IgD-negative memory B cell (primary cell): ENCODE results near the gene PCDH9. TPM values are rescaled to one million over a fixed set of nuclear protein-coding genes. Genes with fewer than 3 reads are reported as not detected.

Experiments
- H3K27ac Mint-ChIP-seq, 3 donors: one replicate each; pipeline ENCODE4 v1.8.0; 2020 to 2022; ENCODE audit warnings: mild to moderate bottlenecking in 3 of 3, mixed read lengths in 3 of 3, moderate library complexity in 1 of 3
- H3K27me3 Mint-ChIP-seq: one replicate; pipeline ENCODE4 v1.8.0; 2021; ENCODE audit warnings: mixed read lengths
- H3K36me3 Mint-ChIP-seq: one replicate; pipeline ENCODE4 v1.8.0; 2020; ENCODE audit warnings: mild to moderate bottlenecking, mixed read lengths
- H3K4me1 Mint-ChIP-seq, 3 donors: one replicate each; pipeline ENCODE4 v1.8.0; 2020 to 2022; ENCODE audit warnings: mixed read lengths in 3 of 3, mild to moderate bottlenecking in 1 of 3
- H3K4me3 Mint-ChIP-seq, 4 donors: one replicate each; pipeline ENCODE4 v1.8.0; 2020 to 2022; ENCODE audit warnings: mild to moderate bottlenecking in 4 of 4, mixed read lengths in 4 of 4, moderate library complexity in 3 of 4
- H3K9me3 Mint-ChIP-seq, 3 donors: one replicate each; pipeline ENCODE4 v1.8.0; 2020 to 2021; ENCODE audit warnings: mixed read lengths in 3 of 3, mild to moderate bottlenecking in 1 of 3
- polyA plus RNA-seq: library from polyadenylated mRNA; unstranded; fragments of 300-500 nt; fragmentation: Illumina TruSeq; gene quantifications from one replicate; pipeline ENCODE4 v1.2.3, GENCODE V29; 2021

The PCDH9 gene
- polyA plus RNA-seq, 1 donor from 2014 or later = 2.3 TPM

GRCh38 chr13:66344805-66345517 is 885.2 kb downstream of the PCDH9 start:
- Mint-ChIP-seq H3K4me1 (no peaks in the 10 kb centered on the region), H3K27ac (no peak overlapping the region), H3K36me3 (no peaks in the 10 kb centered on the region), H3K4me3 (no peak overlapping the region), H3K9me3 (peaks cover 0 to 6% (median 0%) of the 10 kb centered on the region in 3 donors), H3K27me3 (no peaks in the 10 kb centered on the region)

GRCh38 chr13:66343224-66343828 is 886.8 kb downstream of the PCDH9 start:
- Mint-ChIP-seq H3K4me3 (no peak overlapping the region), H3K36me3 (no peaks in the 10 kb centered on the region), H3K27me3 (no peaks in the 10 kb centered on the region), H3K4me1 (no peaks in the 10 kb centered on the region), H3K27ac (no peak overlapping the region), H3K9me3 (peaks cover 0 to 4% (median 0%) of the 10 kb centered on the region in 3 donors)

- H3K27me3 Mint-ChIP-seq = no peaks in the 10 kb centered on the region
- H3K36me3 Mint-ChIP-seq = no peaks in the 10 kb centered on the region
- peaks cover 0 to 2% (median 0%) of the 10 kb centered on the region in 3 donors for H3K9me3 Mint-ChIP-seq
- no peak overlapping the region for H3K27ac Mint-ChIP-seq
- no peak overlapping the region for H3K4me3 Mint-ChIP-seq
- no peaks in the 10 kb centered on the region for H3K4me1 Mint-ChIP-seq
Observed at GRCh38 chr13:66341635-66342377, 888.3 kb downstream of the PCDH9 start.

- H3K36me3 Mint-ChIP-seq = no peaks in the 10 kb centered on the region
- no peaks in the 10 kb centered on the region for H3K4me1 Mint-ChIP-seq
- H3K27ac Mint-ChIP-seq = no peak overlapping the region
- no peaks in the 10 kb centered on the region for H3K27me3 Mint-ChIP-seq
- no peak overlapping the region for H3K4me3 Mint-ChIP-seq
- H3K9me3 Mint-ChIP-seq = peaks cover 0 to 2% (median 0%) of the 10 kb centered on the region in 3 donors
Observed at GRCh38 chr13:66339214-66339613, 890.9 kb downstream of the PCDH9 start.

- Mint-ChIP-seq H3K36me3 (no peaks in the 10 kb centered on the region), H3K4me3 (no peak overlapping the region), H3K27me3 (no peaks in the 10 kb centered on the region), H3K4me1 (no peaks in the 10 kb centered on the region), H3K27ac (no peak overlapping the region), H3K9me3 (peaks cover 0 to 2% (median 0%) of the 10 kb centered on the region in 3 donors)
Observed at GRCh38 chr13:66338542-66338941, 891.6 kb downstream of the PCDH9 start.

DNA sequence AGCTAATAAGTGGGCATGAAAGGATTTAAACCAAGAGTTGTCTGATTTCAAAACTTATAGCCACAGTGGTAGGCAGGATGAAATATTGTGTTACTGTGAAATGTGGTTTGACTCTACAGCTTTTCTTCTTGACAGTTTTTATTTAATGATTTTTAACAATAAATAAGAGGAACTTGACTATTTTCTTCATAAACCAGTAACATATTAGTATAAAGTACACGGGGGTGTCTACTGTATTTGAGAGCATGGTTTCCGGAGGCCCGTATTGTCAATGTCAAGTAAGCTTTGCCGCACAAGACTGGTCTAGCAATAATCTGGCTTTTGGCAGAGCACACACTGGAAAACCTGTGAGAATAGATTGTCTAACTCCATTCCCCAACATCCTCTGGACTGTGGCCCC is 894.5 kb downstream of the PCDH9 start:
- Mint-ChIP-seq H3K27ac (no peak overlapping the region), H3K27me3 (no peaks in the 10 kb centered on the region), H3K4me1 (no peaks in the 10 kb centered on the region), H3K36me3 (no peaks in the 10 kb centered on the region), H3K9me3 (no peaks in the 10 kb centered on the region), H3K4me3 (no peak overlapping the region)

DNA sequence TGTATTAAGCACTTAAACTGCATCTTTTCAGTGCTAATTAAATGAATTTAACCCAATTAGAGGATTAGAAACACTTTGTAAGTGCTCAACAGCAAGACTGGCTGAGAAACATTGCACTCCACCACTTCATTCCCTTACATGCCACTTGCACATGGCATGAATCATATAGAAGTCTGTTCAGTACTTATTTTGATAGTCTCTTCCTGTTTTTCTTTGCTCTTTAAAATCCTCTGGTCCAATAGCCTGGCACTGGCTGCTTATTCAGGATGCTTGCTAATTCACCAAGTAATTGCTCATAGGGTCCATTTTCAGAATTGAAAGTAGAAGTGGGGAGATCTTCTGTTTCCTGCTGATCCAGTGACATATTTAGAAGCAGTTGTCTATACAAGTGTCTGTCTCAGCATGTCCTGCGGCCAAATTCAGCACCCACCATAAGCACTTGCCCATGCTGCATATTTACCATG is 900.1 kb downstream of the PCDH9 start:
- Mint-ChIP-seq H3K27ac (no peak overlapping the region), H3K4me1 (peaks cover 0 to 3% (median 0%) of the 10 kb centered on the region in 3 donors), H3K36me3 (no peaks in the 10 kb centered on the region), H3K9me3 (no peaks in the 10 kb centered on the region), H3K4me3 (no peak overlapping the region), H3K27me3 (no peaks in the 10 kb centered on the region)

DNA sequence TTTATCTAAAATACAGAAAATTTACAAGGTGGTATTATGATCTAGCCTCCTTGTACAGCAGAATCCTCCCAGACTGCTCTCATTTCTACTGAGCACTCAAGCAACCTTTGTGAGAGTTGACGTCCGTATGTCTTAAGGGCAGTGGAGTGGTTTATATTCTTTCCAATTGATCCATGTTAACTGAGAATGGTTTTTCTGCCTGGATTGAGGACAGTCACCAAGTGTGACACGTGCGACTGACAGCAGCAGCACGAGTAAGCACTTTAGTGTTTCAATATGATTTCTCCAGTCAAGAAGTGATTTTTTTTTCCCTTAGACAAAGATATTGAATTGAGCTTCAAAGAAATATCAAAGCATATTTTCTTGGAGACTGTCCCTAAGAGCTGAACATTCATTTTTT is 901.7 kb downstream of the PCDH9 start:
- Mint-ChIP-seq H3K36me3 (no peaks in the 10 kb centered on the region), H3K27ac (no peak overlapping the region), H3K9me3 (no peaks in the 10 kb centered on the region), H3K27me3 (no peaks in the 10 kb centered on the region), H3K4me1 (peaks cover 0 to 3% (median 0%) of the 10 kb centered on the region in 3 donors), H3K4me3 (no peak overlapping the region)

GRCh38 chr13:66323745-66324347 is 906.3 kb downstream of the PCDH9 start:
- H3K27me3 Mint-ChIP-seq = no peaks in the 10 kb centered on the region
- peaks cover 0 to 5% (median 0%) of the 10 kb centered on the region in 3 donors for H3K9me3 Mint-ChIP-seq
- peaks cover 0 to 3% (median 0%) of the 10 kb centered on the region in 3 donors for H3K4me1 Mint-ChIP-seq
- H3K27ac Mint-ChIP-seq = no peak overlapping the region
- H3K36me3 Mint-ChIP-seq = no peaks in the 10 kb centered on the region
- no peak overlapping the region for H3K4me3 Mint-ChIP-seq

GRCh38 chr13:66322936-66323335 is 907.2 kb downstream of the PCDH9 start:
- H3K36me3 Mint-ChIP-seq = no peaks in the 10 kb centered on the region

DNA sequence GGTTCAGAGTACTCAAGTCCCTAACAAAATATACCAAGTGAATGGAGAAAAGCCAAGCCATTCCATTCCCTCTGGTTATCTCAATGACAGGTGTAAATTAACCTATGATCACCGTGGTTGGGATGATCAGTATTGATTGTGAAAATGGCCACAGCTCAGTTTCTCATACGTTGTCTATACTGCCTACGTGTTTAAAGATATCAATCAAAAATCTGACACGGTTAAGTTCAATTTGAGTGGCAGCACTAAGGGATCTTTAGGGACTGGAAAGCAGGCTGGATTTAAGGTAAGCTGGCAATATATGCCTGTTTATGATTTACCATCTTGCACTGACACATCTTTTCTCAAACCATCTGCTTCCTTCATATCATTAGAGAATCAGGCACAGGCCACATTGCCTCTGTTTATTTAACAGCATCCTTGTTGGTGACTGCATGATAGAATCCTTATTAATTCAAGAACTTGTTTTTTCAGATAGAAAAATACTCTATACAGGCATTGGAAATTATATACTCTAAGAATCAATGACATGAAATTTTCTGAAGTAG is 907.9 kb downstream of the PCDH9 start:
- Mint-ChIP-seq H3K27ac (no peak overlapping the region), H3K27me3 (no peaks in the 10 kb centered on the region), H3K4me3 (no peak overlapping the region), H3K9me3 (peaks cover 0 to 6% (median 0%) of the 10 kb centered on the region in 3 donors), H3K4me1 (peaks cover 0 to 3% (median 0%) of the 10 kb centered on the region in 3 donors), H3K36me3 (no peaks in the 10 kb centered on the region)

More at GRCh38 chr13:66322936-66323335, 907.2 kb downstream of the PCDH9 start:
- Mint-ChIP-seq H3K4me1 (peaks cover 0 to 3% (median 0%) of the 10 kb centered on the region in 3 donors), H3K9me3 (peaks cover 0 to 6% (median 0%) of the 10 kb centered on the region in 3 donors), H3K27me3 (no peaks in the 10 kb centered on the region), H3K4me3 (no peak overlapping the region), H3K27ac (no peak overlapping the region)

DNA sequence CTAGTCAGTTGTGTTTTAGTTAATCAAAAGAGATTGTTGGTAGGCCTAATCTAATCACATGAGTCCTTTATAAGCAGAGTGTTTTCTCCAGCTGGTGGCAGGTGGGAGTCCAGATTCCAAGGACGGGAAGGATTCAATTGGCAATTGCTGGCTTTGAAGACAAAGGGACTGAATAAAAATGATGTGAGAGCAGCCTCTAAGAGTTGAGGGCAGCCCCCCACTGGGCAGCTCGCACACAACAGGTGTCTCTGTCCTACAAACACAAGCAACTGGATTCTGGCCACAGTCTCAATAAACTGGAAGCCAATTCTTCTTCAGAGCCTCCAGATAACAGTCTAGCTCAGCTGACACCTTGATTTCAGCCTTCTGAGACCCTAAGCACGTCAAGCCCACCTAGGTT is 915.2 kb downstream of the PCDH9 start:
- H3K27me3 Mint-ChIP-seq = no peaks in the 10 kb centered on the region
- peaks cover 0 to 14% (median 2%) of the 10 kb centered on the region in 3 donors for H3K9me3 Mint-ChIP-seq
- H3K27ac Mint-ChIP-seq = no peak overlapping the region
- no peak overlapping the region for H3K4me3 Mint-ChIP-seq
- H3K4me1 Mint-ChIP-seq = no peaks in the 10 kb centered on the region
- no peaks in the 10 kb centered on the region for H3K36me3 Mint-ChIP-seq

- Mint-ChIP-seq H3K9me3 (peaks cover 0 to 11% (median 2%) of the 10 kb centered on the region in 3 donors), H3K4me1 (no peaks in the 10 kb centered on the region), H3K27me3 (no peaks in the 10 kb centered on the region)
Observed at GRCh38 chr13:66313413-66313812, 916.7 kb downstream of the PCDH9 start.

DNA sequence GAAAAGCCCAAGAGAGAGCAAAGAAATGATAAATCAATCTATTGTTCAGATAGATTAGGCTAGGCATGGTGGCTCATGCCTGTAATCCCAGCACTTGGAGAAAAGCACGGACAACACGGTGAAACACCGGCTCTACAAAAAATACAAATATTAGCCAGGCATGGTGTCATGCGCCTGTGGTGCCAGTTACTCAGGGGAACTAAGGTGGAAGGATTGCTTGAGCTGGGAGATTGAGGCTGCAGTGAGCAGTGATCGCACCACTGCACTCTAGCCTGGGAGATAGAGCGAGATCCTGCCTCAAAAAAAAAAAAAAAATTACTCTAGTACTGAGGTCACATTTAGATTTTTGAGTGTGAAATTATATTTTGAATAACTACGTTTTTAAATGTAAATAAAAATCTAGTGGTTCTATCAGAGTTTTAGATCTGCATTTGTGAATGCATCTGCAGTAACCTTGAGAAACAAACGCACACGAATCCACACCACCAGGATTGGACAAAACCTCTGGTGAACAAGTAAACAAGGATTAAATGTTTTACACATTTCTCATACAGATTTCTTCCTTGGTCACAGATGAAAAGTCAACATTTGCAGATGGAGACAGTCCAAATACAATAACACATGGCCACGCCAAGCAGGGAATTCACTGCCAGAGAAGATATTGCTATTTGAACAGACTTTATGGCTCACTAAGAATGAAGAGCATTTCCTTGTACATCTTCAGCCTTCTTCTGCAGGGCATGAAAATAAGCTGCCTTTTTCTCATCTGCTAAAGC is 917.6 kb downstream of the PCDH9 start:
- H3K36me3 Mint-ChIP-seq = no peaks in the 10 kb centered on the region
- H3K4me1 Mint-ChIP-seq = no peaks in the 10 kb centered on the region
- no peak overlapping the region for H3K4me3 Mint-ChIP-seq
- H3K27ac Mint-ChIP-seq = no peak overlapping the region
- H3K27me3 Mint-ChIP-seq = no peaks in the 10 kb centered on the region
- H3K9me3 Mint-ChIP-seq = peaks cover 0 to 11% (median 2%) of the 10 kb centered on the region in 3 donors

More at GRCh38 chr13:66313413-66313812, 916.7 kb downstream of the PCDH9 start:
- Mint-ChIP-seq H3K27ac (no peak overlapping the region), H3K36me3 (no peaks in the 10 kb centered on the region), H3K4me3 (no peak overlapping the region)
